Parathyroid adenoma (tissue), 2 donors: ENCODE data around the gene TCAF1.
A peak's percentile ranks its signal among the peaks of the same experiment; 100 is the strongest.
"Not testable (repeated sequence)": the region's sequence is repeated elsewhere in the genome, so short reads cannot be mapped to it uniquely, and the experiment has no call there.

Experiments
- H2AFZ ChIP-seq: fragments of 300-600 bp; sonication (generic); one replicate; pipeline ENCODE4 v1.7.0; 2017; ENCODE audit warnings: antibody characterized with exemption, mild to moderate bottlenecking
- H3K27ac ChIP-seq: fragments of 300-600 bp; sonication (generic); one replicate; pipeline ENCODE4 v1.7.0; 2017
- H3K27me3 ChIP-seq: fragments of 300-600 bp; sonication (generic); one replicate; pipeline ENCODE4 v1.7.0; 2017; ENCODE audit warnings: low read length; ENCODE audit not compliant: control insufficient read depth, insufficient read depth
- H3K36me3 ChIP-seq: fragments of 300-600 bp; sonication (generic); one replicate; pipeline ENCODE4 v1.7.0; 2017; ENCODE audit warnings: low read length; ENCODE audit not compliant: control insufficient read depth, insufficient read depth
- H3K4me1 ChIP-seq: fragments of 300-600 bp; sonication (generic); one replicate; pipeline ENCODE4 v1.7.0; 2017; ENCODE audit warnings: control low read depth
- H3K4me2 ChIP-seq: fragments of 300-600 bp; sonication (generic); one replicate; pipeline ENCODE4 v1.7.0; 2017; ENCODE audit warnings: low read length
- H3K4me3 ChIP-seq: fragments of 300-600 bp; sonication (generic); one replicate; pipeline ENCODE4 v1.7.0; 2017; ENCODE audit warnings: low read depth, low read length
- H3K79me2 ChIP-seq: fragments of 300-600 bp; sonication (generic); one replicate; pipeline ENCODE4 v1.7.0; 2017; ENCODE audit warnings: control low read depth
- H3K9ac ChIP-seq: fragments of 300-600 bp; sonication (generic); one replicate; pipeline ENCODE4 v1.7.0; 2017; ENCODE audit warnings: mild to moderate bottlenecking
- H3K9me3 ChIP-seq: fragments of 300-600 bp; sonication (generic); one replicate; pipeline ENCODE4 v1.7.0; 2017; ENCODE audit warnings: low read length; ENCODE audit not compliant: control insufficient read depth
- CTCF ChIP-seq: fragments of 300-600 bp; sonication (generic); IDR thresholded peaks from one replicate; pipeline ENCODE4 v1.7.0; 2017; ENCODE audit warnings: antibody characterized with exemption, mild to moderate bottlenecking
- donor health status: primary hyperparathyroidism.

The TCAF1 gene

DNA sequence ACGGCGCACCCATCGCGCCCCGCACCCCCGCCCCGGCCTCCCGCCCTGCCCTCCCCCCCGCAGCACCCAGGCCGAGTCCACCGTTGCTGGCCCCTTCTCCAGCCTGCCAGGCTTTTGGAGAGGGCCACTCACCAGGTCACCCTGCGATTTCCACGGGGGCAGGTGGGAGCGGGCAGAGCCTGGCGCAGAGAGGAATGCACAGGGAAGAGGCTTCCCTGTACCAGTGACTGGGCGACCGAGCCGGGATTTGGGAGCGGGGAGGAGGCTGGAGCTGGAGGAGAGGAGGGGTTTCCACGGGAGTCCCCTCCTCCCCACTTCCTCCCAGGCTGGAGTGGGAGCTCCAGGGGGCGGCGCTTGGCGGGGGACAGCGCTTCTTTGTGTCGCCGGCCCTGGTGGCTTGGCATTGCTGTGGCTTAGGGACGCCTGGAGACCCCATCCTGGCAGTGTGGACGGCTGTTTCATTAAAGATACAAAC lies 19.3 kb downstream of the TCAF1 start:
- no peaks in the 10 kb centered on the region for H3K9me3 ChIP-seq
- H3K79me2 ChIP-seq: peaks cover 21% of the 10 kb centered on the region
- peaks cover 6% of the 10 kb centered on the region for H3K4me1 ChIP-seq
- H2AFZ ChIP-seq: peak overlapping the region; percentile 82
- no peak for TF ChIP-seq CTCF
- no peak overlapping the region for H3K4me3 ChIP-seq
- H3K27ac ChIP-seq: peak overlapping the region; percentile 40
- H3K4me2 ChIP-seq: no peak overlapping the region
- no peaks in the 10 kb centered on the region for H3K36me3 ChIP-seq
- H3K27me3 ChIP-seq: no peaks in the 10 kb centered on the region
- H3K9ac ChIP-seq: no peak overlapping the region

- peaks cover 21% of the 10 kb centered on the region for H3K79me2 ChIP-seq
- H3K9ac ChIP-seq: no peak overlapping the region
- peaks cover 6% of the 10 kb centered on the region for H3K4me1 ChIP-seq
- H3K9me3 ChIP-seq: no peaks in the 10 kb centered on the region
- H3K36me3 ChIP-seq: no peaks in the 10 kb centered on the region
- H3K4me3 ChIP-seq: no peak overlapping the region
- peak overlapping the region; percentile 9 for H3K4me2 ChIP-seq
- H2AFZ ChIP-seq: peak overlapping the region; percentile 82
- H3K27ac ChIP-seq: peak overlapping the region; percentile 43
- H3K27me3 ChIP-seq: no peaks in the 10 kb centered on the region
- TF ChIP-seq CTCF: no peak
Measured at GRCh38 chr7:143882020-143882603, 19.9 kb downstream of the TCAF1 start.

DNA sequence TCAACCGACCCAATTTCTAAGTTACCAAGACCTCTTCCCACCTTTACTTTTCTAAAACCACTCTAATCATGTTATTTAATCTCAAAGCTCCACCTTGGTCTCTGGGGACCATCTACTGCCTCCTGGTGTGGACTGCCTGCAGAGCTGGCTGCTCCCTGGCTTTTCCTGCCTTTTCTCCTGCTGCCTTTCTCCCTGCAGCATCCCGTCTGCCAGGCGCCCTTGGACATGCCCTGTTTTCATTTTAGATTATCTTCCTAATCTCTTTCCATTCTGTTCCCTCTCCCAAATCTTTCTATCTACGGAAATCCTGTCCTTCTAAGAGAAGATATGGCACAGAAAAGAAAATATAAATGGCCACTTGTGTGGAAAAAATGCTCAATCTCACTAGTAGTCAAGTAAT lies 23.1 kb downstream of the TCAF1 start:
- TF ChIP-seq CTCF: no peak
- no peak overlapping the region for H3K27ac ChIP-seq

GRCh38 chr7:143877098-143877497 lies 24.9 kb downstream of the TCAF1 start:
- Histone ChIP-seq H3K27me3 (no peaks in the 10 kb centered on the region), H3K36me3 (no peaks in the 10 kb centered on the region), H3K9ac (no peak overlapping the region), H3K27ac (no peak overlapping the region), H2AFZ (no peak overlapping the region), H3K9me3 (no peaks in the 10 kb centered on the region), H3K4me3 (no peak overlapping the region), H3K4me2 (no peak overlapping the region), H3K79me2 (peaks cover 8% of the 10 kb centered on the region), H3K4me1 (peaks cover 6% of the 10 kb centered on the region)
- TF ChIP-seq CTCF: no peak

More for the DNA sequence above, 23.1 kb downstream of the TCAF1 start:
- Histone ChIP-seq H3K4me1 (peaks cover 6% of the 10 kb centered on the region), H3K4me2 (no peak overlapping the region), H3K9me3 (no peaks in the 10 kb centered on the region), H3K4me3 (no peak overlapping the region), H3K36me3 (no peaks in the 10 kb centered on the region), H3K9ac (no peak overlapping the region), H2AFZ (no peak overlapping the region), H3K79me2 (peaks cover 10% of the 10 kb centered on the region), H3K27me3 (no peaks in the 10 kb centered on the region)

DNA sequence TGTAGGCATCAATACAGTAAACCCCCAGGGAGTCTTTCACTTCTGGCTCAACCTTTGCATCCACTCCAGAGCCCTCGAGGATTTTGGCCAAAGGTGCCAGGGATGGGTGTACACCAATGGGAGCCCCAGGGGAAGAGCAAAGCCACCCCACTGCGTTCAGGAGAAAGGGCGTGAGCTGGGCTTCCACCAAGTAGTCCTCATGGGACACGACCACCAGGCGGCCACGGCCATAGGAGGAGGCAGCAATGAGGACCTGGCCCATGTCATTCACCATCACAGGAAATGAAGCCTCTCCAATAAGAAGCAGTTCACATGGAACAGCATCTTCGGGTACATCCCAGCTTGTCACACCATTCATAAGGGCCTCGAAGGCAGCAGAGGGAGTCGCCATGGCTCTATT lies 25.8 kb downstream of the TCAF1 start:
- Histone ChIP-seq H3K4me1 (peaks cover 5% of the 10 kb centered on the region), H3K9ac (no peak overlapping the region), H3K79me2 (peaks cover 8% of the 10 kb centered on the region), H3K27ac (no peak overlapping the region), H2AFZ (no peak overlapping the region), H3K36me3 (no peaks in the 10 kb centered on the region), H3K9me3 (no peaks in the 10 kb centered on the region), H3K27me3 (no peaks in the 10 kb centered on the region), H3K4me3 (no peak overlapping the region), H3K4me2 (no peak overlapping the region)
- no peak for TF ChIP-seq CTCF

DNA sequence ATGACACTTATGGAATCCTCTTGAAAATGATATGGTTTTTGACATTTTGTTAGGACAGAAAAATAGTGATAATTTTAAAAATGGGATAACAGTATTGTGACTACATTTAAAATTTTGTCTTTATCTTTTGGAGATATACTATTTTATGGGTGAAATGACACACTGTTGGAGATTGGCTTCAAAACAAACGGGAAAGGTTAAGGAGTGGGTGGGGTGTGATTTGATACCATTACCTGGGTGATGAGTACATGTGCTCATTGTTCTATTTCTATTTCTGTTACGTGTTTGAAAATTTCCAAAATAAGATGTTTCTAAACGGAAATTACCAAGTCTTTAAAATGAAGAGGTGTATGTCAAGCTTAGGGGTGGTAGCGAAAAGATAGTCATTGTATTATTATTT lies 28.7 kb downstream of the TCAF1 start:
- H3K27me3 ChIP-seq: not testable (repeated sequence)

DNA sequence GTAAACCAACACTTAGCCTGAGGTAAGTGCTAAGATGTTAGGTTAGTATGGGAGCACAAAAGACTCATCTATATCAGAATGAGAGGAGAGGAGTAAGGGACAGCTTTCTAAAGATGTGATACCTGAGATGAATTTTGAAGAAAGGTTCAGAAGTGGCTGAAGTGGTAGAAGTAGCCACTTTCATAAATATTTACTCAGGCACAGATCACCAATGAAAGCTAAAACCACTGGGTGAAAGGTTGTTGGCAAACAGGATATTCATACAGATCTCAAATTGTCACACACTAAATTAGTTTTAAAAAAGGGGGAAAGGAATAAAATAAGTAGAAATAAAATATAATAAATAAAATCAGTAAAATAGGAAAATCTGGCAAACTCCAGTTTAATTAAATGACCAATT lies 30.4 kb downstream of the TCAF1 start:
- H3K27me3 ChIP-seq, H2AFZ ChIP-seq, H3K9me3 ChIP-seq, H3K9ac ChIP-seq, H3K36me3 ChIP-seq, H3K4me2 ChIP-seq, H3K4me3 ChIP-seq, H3K79me2 ChIP-seq, H3K4me1 ChIP-seq, H3K27ac ChIP-seq: not testable (repeated sequence)

More for the DNA sequence above, 28.7 kb downstream of the TCAF1 start:
- not testable (repeated sequence) for H3K4me3 ChIP-seq, H3K27ac ChIP-seq, H2AFZ ChIP-seq, H3K4me1 ChIP-seq, H3K36me3 ChIP-seq, H3K9me3 ChIP-seq, H3K79me2 ChIP-seq, H3K4me2 ChIP-seq, H3K9ac ChIP-seq
